ENCODE results near the gene IQSEC3.

IQSEC3 gene

DNA sequence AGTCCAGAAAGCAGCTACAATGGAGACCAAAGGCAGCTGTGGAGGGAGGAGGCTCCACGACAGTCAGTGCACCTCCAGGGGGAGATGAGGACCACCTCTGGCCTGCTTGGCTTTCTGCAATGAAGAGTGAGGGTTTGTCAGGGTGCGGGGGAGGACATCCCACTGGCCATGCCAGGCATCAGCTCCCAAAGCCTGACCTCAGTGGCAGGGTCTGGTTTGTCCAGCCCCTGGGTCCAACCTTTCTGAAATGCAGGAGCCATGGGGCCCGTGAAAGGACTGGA is 112.2 kb downstream of the IQSEC3 start:
- Histone ChIP-seq H3K4me1 (ENCODE audit: low read length) (peaks cover 20% of the 10 kb centered on the region), H3K27ac (ENCODE audit: low read length) (no peak overlapping the region)

DNA sequence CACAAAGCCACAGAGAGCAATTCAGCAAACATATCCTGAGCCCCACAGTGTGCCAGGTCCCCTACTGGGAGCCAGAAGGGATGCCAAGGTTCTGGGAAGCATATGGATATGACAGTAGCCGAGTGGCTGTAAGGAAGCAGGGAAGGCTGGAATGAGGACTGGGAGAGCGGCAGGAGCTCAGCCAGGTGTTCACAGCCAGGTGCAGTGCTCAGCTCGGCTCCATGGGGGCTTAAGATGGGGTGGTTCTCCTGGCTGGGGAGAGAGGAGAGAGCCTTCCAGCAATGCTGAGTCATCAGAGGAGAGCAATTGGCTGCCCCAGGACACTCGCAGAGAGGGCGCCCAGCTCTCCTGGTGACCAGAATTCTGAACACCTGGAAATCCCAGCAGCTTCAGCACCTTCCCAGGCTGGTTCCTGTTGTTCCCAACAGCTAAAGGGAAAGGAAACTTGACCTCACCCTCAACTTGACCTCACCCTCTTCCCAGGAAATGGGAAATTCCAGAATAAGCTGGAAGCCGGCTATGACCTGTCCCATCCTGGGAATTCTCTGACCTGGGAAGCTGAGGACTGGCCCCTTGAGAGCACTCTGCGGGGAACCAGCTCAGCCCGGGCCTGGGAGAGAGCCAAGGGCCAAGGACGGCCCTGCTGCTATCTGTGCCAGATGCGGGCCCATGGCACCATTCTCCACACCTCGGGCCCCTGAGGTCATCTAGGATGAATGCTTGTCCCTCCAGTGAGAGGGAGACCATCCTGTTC is 112.7 kb downstream of the IQSEC3 start:
- TF ChIP-seq EZH2phosphoT487 (IDR thresholded peaks at IDR 0.05; ENCODE audit: low read length) (no peak), EZH2 (optimal IDR thresholded peaks at IDR 0.05; ENCODE audit: low read depth, low read length) (no peak)
- TF ChIP-seq, protein P1, sequence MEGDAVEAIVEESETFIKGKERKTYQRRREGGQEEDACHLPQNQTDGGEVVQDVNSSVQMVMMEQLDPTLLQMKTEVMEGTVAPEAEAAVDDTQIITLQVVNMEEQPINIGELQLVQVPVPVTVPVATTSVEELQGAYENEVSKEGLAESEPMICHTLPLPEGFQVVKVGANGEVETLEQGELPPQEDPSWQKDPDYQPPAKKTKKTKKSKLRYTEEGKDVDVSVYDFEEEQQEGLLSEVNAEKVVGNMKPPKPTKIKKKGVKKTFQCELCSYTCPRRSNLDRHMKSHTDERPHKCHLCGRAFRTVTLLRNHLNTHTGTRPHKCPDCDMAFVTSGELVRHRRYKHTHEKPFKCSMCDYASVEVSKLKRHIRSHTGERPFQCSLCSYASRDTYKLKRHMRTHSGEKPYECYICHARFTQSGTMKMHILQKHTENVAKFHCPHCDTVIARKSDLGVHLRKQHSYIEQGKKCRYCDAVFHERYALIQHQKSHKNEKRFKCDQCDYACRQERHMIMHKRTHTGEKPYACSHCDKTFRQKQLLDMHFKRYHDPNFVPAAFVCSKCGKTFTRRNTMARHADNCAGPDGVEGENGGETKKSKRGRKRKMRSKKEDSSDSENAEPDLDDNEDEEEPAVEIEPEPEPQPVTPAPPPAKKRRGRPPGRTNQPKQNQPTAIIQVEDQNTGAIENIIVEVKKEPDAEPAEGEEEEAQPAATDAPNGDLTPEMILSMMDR (IDR thresholded peaks at IDR 0.05; ENCODE audit: low read length): no peak
- Histone ChIP-seq H3K79me2 (ENCODE audit: low read length) (no peaks in the 10 kb centered on the region), H3K4me1 (ENCODE audit: low read length) (peaks cover 20% of the 10 kb centered on the region), H3K36me3 (replicated peaks; ENCODE audit: insufficient read depth, low read length) (no peaks in the 10 kb centered on the region), H4K20me1 (ENCODE audit: insufficient read depth, low read length) (no peaks in the 10 kb centered on the region), H3K27me3 (replicated peaks; ENCODE audit: insufficient read depth, low read length) (no peaks in the 10 kb centered on the region), H3K9me2 (replicated peaks; ENCODE audit: insufficient read depth, low read length) (no peaks in the 10 kb centered on the region), H3K9me3 (replicated peaks; ENCODE audit: insufficient read depth, low read length) (no peaks in the 10 kb centered on the region), H3K4me3 (ENCODE audit: low read length) (no peak overlapping the region), H3K27ac (ENCODE audit: low read length) (no peak overlapping the region), H2AFZ (ENCODE audit: low read length) (no peak overlapping the region), H3F3A (ENCODE audit: insufficient read depth, low read length) (no peaks in the 10 kb centered on the region), H3K4me2 (ENCODE audit: low read depth, low read length) (no peak overlapping the region), H3K9ac (ENCODE audit: low read length) (no peak overlapping the region)
- DNase-seq: no peak

More for the DNA sequence above, 112.2 kb downstream of the IQSEC3 start:
- Histone ChIP-seq H3K9me2 (replicated peaks; ENCODE audit: insufficient read depth, low read length) (no peaks in the 10 kb centered on the region), H3K4me2 (ENCODE audit: low read depth, low read length) (no peak overlapping the region), H3K9ac (ENCODE audit: low read length) (no peak overlapping the region), H3K9me3 (replicated peaks; ENCODE audit: insufficient read depth, low read length) (no peaks in the 10 kb centered on the region), H4K20me1 (ENCODE audit: insufficient read depth, low read length) (no peaks in the 10 kb centered on the region), H3K79me2 (ENCODE audit: low read length) (no peaks in the 10 kb centered on the region), H3K4me3 (ENCODE audit: low read length) (no peak overlapping the region), H3K27me3 (replicated peaks; ENCODE audit: insufficient read depth, low read length) (no peaks in the 10 kb centered on the region), H3F3A (ENCODE audit: insufficient read depth, low read length) (no peaks in the 10 kb centered on the region), H3K36me3 (replicated peaks; ENCODE audit: insufficient read depth, low read length) (no peaks in the 10 kb centered on the region), H2AFZ (ENCODE audit: low read length) (no peak overlapping the region)
- TF ChIP-seq EZH2 (optimal IDR thresholded peaks at IDR 0.05; ENCODE audit: low read depth, low read length) (no peak), EZH2phosphoT487 (IDR thresholded peaks at IDR 0.05; ENCODE audit: low read length) (no peak)
- TF ChIP-seq, protein P1 (IDR thresholded peaks at IDR 0.05; ENCODE audit: low read length): no peak
- DNase-seq: no peak

DNA sequence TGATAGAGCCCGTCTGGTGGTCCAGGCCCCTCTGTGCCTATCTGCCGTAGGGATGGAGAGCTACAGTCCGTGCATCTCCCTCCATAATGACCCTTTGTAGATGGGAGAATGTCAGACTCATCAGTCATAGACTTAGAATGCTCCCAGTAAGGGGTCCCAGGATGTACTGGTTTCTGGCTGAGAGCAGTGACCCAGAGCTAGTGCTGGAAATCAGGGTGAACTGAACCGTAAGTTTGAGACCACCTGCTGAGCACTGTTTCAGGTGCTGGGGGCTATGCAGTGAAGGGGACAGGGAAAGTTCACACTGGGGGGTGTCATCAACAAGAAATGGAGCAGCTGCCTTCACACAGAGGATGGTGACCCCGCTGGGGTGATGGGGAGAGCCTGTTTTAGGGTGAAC is 113.3 kb downstream of the IQSEC3 start:
- Histone ChIP-seq H3K9me2 (replicated peaks; ENCODE audit: insufficient read depth, low read length) (no peaks in the 10 kb centered on the region), H3K79me2 (ENCODE audit: low read length) (no peaks in the 10 kb centered on the region), H3K4me3 (ENCODE audit: low read length) (no peak overlapping the region), H3K9ac (ENCODE audit: low read length) (no peak overlapping the region), H3K36me3 (replicated peaks; ENCODE audit: insufficient read depth, low read length) (no peaks in the 10 kb centered on the region), H4K20me1 (ENCODE audit: insufficient read depth, low read length) (no peaks in the 10 kb centered on the region), H2AFZ (ENCODE audit: low read length) (no peak overlapping the region), H3K9me3 (replicated peaks; ENCODE audit: insufficient read depth, low read length) (no peaks in the 10 kb centered on the region), H3K27ac (ENCODE audit: low read length) (no peak overlapping the region), H3K4me1 (ENCODE audit: low read length) (peaks cover 20% of the 10 kb centered on the region), H3K27me3 (replicated peaks; ENCODE audit: insufficient read depth, low read length) (no peaks in the 10 kb centered on the region), H3F3A (ENCODE audit: insufficient read depth, low read length) (no peaks in the 10 kb centered on the region), H3K4me2 (ENCODE audit: low read depth, low read length) (no peak overlapping the region)
- TF ChIP-seq, protein P1 (IDR thresholded peaks at IDR 0.05; ENCODE audit: low read length): no peak
- TF ChIP-seq EZH2phosphoT487 (IDR thresholded peaks at IDR 0.05; ENCODE audit: low read length) (no peak), EZH2 (optimal IDR thresholded peaks at IDR 0.05; ENCODE audit: low read depth, low read length) (no peak)
- no peak for DNase-seq
